ENCODE results near the gene KCMF1. TPM values are rescaled to one million over a fixed set of nuclear protein-coding genes. Genes with fewer than 3 reads are reported as not detected.

The KCMF1 gene
- polyA plus RNA-seq, 1 donor from 2014 or later: 43.3 TPM

DNA sequence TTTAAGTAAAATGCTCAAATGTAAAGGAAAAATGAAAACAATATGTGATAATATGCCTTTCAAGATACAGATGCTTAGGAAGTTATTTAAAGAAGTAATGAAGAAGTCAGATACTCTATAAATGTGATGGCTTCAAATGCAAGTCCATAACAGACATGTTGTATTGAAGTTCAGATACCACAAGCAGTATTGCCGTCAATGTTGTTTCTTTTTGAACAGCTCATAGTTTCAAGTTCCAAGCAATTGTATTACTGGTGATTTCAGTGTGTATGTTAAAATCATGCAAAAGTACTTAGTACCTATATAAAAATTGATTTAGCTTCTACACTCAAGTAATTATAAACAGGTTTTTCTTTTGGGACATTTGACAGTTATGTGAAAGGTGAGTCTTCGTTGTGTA is 24.9 kb downstream of the KCMF1 start:
- Histone ChIP-seq H3K4me3 (ENCODE audit: low read length) (no peak overlapping the region), H3K27ac (ENCODE audit: low read length) (peak overlapping the region; percentile 11), H3K4me2 (ENCODE audit: low read length) (no peak overlapping the region), H3K27me3 (ENCODE audit: insufficient read depth, low read depth, low read length) (no peaks in the 10 kb centered on the region), H4K20me1 (ENCODE audit: insufficient read depth) (no peaks in the 10 kb centered on the region), H3K79me2 (replicated peaks; ENCODE audit: insufficient read depth, low read length) (peaks cover 44% of the 10 kb centered on the region), H3K9ac (ENCODE audit: low read length) (no peak overlapping the region), H3K9me3 (ENCODE audit: low read length) (no peaks in the 10 kb centered on the region), H2AFZ (ENCODE audit: low read depth, low read length) (no peak overlapping the region), H3F3A (ENCODE audit: insufficient read depth, low read length, poor library complexity, severe bottlenecking) (no peaks in the 10 kb centered on the region), H3K9me2 (ENCODE audit: insufficient read depth, low read length) (no peaks in the 10 kb centered on the region), H3K36me3 (ENCODE audit: insufficient read depth, low read length) (no peaks in the 10 kb centered on the region)
- TF ChIP-seq, protein P1, sequence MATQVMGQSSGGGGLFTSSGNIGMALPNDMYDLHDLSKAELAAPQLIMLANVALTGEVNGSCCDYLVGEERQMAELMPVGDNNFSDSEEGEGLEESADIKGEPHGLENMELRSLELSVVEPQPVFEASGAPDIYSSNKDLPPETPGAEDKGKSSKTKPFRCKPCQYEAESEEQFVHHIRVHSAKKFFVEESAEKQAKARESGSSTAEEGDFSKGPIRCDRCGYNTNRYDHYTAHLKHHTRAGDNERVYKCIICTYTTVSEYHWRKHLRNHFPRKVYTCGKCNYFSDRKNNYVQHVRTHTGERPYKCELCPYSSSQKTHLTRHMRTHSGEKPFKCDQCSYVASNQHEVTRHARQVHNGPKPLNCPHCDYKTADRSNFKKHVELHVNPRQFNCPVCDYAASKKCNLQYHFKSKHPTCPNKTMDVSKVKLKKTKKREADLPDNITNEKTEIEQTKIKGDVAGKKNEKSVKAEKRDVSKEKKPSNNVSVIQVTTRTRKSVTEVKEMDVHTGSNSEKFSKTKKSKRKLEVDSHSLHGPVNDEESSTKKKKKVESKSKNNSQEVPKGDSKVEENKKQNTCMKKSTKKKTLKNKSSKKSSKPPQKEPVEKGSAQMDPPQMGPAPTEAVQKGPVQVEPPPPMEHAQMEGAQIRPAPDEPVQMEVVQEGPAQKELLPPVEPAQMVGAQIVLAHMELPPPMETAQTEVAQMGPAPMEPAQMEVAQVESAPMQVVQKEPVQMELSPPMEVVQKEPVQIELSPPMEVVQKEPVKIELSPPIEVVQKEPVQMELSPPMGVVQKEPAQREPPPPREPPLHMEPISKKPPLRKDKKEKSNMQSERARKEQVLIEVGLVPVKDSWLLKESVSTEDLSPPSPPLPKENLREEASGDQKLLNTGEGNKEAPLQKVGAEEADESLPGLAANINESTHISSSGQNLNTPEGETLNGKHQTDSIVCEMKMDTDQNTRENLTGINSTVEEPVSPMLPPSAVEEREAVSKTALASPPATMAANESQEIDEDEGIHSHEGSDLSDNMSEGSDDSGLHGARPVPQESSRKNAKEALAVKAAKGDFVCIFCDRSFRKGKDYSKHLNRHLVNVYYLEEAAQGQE (IDR thresholded peaks at IDR 0.05; ENCODE audit: borderline replicate concordance): no peak
- no peak for TF ChIP-seq POLR2AphosphoS5 (IDR thresholded peaks at IDR 0.05)
- no peak for TF ChIP-seq RAD21 (conservative IDR thresholded peaks at IDR 0.05)
- no peak for TF ChIP-seq EZH2 (IDR thresholded peaks at IDR 0.05; ENCODE audit: borderline replicate concordance, insufficient read depth, low read length, poor library complexity, severe bottlenecking)
- no peak for TF ChIP-seq MXI1 (conservative IDR thresholded peaks at IDR 0.05; ENCODE audit: poor library complexity, severe bottlenecking)
- TF ChIP-seq TAF1 (IDR thresholded peaks at IDR 0.05; ENCODE audit: low read depth): no peak
- no peak for TF ChIP-seq SMC3 (conservative IDR thresholded peaks at IDR 0.05; ENCODE audit: poor library complexity)
- TF ChIP-seq EP300 (conservative IDR thresholded peaks at IDR 0.05; ENCODE audit: poor library complexity, severe bottlenecking): no peak
- TF ChIP-seq, protein P2, sequence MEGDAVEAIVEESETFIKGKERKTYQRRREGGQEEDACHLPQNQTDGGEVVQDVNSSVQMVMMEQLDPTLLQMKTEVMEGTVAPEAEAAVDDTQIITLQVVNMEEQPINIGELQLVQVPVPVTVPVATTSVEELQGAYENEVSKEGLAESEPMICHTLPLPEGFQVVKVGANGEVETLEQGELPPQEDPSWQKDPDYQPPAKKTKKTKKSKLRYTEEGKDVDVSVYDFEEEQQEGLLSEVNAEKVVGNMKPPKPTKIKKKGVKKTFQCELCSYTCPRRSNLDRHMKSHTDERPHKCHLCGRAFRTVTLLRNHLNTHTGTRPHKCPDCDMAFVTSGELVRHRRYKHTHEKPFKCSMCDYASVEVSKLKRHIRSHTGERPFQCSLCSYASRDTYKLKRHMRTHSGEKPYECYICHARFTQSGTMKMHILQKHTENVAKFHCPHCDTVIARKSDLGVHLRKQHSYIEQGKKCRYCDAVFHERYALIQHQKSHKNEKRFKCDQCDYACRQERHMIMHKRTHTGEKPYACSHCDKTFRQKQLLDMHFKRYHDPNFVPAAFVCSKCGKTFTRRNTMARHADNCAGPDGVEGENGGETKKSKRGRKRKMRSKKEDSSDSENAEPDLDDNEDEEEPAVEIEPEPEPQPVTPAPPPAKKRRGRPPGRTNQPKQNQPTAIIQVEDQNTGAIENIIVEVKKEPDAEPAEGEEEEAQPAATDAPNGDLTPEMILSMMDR (IDR thresholded peaks at IDR 0.05; ENCODE audit: poor library complexity, severe bottlenecking): no peak

DNA sequence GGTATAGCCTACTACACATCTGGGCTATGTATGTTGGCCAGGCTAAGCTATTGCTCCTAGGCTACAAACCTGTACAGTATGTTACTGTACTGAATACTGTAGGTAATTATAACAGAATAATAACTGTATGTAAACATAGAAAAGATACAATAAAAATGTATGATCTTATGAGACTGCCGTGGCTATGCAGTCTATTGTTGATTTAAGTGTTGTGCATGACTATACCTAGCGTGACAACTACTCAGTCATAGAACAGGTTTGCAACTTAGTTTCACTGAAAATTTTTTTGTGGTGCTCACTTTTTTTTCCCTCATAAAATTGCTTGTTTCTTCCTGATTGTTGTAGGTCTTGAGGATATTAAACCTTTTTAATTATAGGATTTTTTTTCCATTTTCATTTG is 25.9 kb downstream of the KCMF1 start:
- H3K9ac ChIP-seq (ENCODE audit: low read length): no peak overlapping the region
- H3K27ac ChIP-seq (ENCODE audit: low read length): no peak overlapping the region
- no peaks in the 10 kb centered on the region for H3K36me3 ChIP-seq (ENCODE audit: insufficient read depth, low read length)
- no peaks in the 10 kb centered on the region for H3K27me3 ChIP-seq (ENCODE audit: insufficient read depth, low read depth, low read length)
- no peak overlapping the region for H3K4me3 ChIP-seq (ENCODE audit: low read length)
- H2AFZ ChIP-seq (ENCODE audit: low read depth, low read length): no peak overlapping the region
- no peaks in the 10 kb centered on the region for H3K9me2 ChIP-seq (ENCODE audit: insufficient read depth, low read length)
- H3K9me3 ChIP-seq (ENCODE audit: low read length): no peaks in the 10 kb centered on the region
- TF ChIP-seq, protein P2 (IDR thresholded peaks at IDR 0.05; ENCODE audit: poor library complexity, severe bottlenecking): no peak
- TF ChIP-seq EZH2 (IDR thresholded peaks at IDR 0.05; ENCODE audit: borderline replicate concordance, insufficient read depth, low read length, poor library complexity, severe bottlenecking) (no peak), TAF1 (IDR thresholded peaks at IDR 0.05; ENCODE audit: low read depth) (no peak), MXI1 (conservative IDR thresholded peaks at IDR 0.05; ENCODE audit: poor library complexity, severe bottlenecking) (no peak)
- peaks cover 43% of the 10 kb centered on the region for H3K79me2 ChIP-seq (replicated peaks; ENCODE audit: insufficient read depth, low read length)
- H3K4me2 ChIP-seq (ENCODE audit: low read length): no peak overlapping the region
- no peaks in the 10 kb centered on the region for H4K20me1 ChIP-seq (ENCODE audit: insufficient read depth)
- H3F3A ChIP-seq (ENCODE audit: insufficient read depth, low read length, poor library complexity, severe bottlenecking): no peaks in the 10 kb centered on the region

All from neural cell (in vitro differentiated cells).